ENCODE data around the gene KLC4.

Gene KLC4

DNA sequence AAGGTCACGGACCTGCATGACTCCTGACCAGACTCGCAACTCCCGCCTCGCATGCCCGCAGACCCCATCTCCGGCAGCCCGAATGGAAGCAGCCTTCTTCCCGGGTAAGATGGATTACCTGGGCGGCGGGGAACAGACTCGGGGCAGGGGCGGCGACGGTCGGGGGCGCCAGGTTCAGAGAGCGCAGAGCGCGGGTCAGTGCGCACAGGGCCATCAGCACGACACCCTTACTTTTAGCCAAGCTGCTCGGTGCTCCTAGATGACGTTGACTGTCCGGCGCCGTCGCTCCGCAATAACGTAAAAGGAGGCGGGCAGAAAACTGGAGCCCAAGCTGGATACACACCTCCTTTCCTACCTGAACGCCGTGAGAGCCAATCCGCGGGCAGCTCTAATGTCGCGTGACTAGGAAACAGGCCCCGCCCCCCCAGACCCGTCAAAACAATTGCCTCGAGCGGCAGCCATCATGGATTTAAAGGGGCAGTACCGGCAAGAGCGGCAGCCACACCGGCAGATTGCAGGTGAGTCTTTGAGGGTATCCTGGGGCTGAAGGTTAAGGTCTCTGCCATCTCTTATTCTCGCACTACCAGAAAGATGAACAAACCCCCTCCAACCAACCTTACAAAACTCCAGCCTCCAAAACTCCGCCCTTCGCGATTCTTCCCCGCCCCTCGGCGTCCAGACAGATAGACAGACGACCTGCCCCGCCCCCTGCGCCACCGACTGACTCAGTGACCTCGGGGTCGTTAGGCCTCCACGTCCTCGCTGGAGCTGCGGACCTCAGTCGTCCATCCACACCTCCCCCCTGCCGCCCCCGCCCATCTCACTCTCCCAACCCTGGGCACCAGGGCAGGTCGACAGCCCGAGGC lies at the start of gene KLC4, which contains the start of gene MRPL2:
Gene KLC4, plus strand, starts transcription at position 464 of the 866 bp plus-strand sequence. CDS start 1,705 bp downstream, outside the sequence.
Gene MRPL2, minus strand, starts transcription at position 267 of the 866 bp plus-strand sequence. Its CDS starts 53 bp downstream, at position 214.
- peak; percentile 91 to 97 (median 95) for DNase-seq

DNA sequence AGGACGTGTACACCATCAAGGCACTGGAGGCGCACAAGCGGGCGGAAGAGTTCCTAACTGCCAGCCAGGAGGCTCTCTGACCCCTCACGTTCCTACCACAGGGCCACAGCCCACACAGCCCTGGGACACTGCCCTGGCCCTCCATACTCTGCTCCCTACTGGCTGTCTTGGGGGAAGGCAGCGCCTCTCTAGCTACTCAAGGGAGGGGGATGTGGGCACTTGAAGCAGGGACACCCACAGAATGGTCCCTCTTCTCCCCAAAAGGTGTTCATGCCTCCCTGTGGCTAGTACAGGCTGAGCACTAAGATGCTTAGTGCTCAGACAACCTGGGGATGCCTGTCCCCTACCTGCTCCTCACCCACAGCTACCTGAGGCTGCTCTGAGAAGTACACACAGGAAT lies 48.2 kb upstream of the KLC4 start:
- DNase-seq: no peak

DNA sequence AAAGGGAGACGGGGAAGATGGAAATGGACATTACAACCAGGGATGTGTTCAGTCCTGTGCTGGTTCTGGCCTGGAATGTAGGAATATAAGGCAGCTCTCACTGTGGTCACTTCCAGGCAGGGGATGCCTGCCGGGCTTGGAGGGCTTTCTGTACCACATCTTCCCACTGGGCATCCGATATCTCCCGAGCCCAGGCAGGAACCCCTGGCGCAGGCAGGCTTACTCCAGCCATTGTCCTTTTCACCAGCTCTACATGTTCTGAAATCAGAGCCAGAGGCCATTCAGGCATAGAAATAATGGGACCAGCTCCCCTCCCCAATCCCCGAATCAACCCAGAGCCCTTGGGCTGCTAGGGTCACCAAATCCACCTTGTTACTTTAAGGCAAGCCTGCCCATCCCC lies 47.1 kb upstream of the KLC4 start:
- no peak for DNase-seq

DNA sequence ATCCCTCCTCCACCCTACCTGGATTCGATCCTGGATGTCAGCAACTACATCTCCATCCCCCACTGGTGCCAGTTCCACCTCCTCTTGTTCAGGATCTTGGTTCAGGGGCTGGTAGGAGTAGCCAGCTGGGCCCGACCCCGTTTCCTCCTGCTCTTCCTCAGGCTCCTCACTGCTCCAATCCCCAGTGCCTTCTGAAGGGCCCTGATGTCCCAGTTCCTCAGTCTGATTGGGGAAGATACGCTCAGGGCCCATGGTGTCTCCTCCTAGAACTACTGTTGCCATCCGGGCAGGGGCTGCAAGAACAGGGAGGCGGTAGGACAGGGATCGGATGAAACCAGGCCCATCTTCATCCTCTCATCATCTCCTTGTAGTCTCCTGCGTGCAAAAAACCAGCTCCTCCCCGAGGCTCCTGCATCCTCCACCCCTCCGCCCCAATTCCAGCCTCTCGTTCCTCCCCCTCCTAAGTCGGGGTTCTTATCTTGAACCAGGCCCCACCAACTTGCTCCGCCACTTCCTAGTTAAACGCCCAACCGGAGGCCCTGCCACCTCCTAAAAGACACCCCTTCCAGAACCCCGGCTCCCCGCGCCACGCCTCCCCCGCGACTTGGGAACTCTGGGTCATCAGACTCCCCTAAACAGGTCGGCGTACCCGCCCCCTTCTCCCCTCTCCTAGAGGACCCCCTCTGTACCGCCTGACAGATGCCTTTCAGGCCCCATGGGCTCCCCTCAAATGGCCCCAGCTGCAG lies 46.2 kb upstream of the KLC4 start:
- DNase-seq: peak in 1 of 4 experiments; percentile 59

DNA sequence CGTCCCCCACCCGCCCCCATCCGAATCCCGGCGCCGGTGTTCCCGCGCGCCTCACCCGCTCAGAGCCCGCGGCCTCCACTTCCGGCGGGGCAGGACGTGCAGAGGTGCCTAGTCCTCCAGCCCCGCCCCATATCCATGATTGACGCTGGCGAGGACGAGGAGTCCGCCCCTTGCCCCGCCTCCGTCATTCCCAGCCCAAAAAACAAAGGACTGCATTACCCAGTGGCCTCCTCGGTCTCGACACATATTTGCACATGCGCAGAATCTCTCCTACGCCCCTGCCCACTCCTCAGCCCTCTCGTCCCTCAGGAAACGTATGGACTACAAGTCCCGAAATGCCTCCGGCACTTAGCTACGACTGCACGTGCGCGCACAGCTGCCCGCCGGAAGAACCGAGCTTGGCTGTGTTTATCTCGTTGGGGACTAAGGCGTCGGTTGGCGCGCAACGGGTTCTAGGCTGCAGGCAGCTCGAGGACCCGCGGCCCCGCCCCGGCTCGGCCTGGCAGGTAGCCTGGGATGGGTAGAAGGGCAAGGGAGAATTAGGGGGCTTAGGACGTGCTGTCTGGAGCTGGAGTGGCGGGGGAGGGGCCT lies 45.5 kb upstream of the KLC4 start, which contains the start of the genes KLHDC3 and MEA1:
Gene KLHDC3, plus strand, starts transcription at position 407 of the 591 bp plus-strand sequence. CDS start 2,944 bp downstream, outside the sequence.
Gene MEA1, minus strand, starts transcription at position 104 of the 591 bp plus-strand sequence. CDS start 133 bp downstream, outside the sequence.
- DNase-seq: peak; percentile 90 to 96 (median 95)

DNA sequence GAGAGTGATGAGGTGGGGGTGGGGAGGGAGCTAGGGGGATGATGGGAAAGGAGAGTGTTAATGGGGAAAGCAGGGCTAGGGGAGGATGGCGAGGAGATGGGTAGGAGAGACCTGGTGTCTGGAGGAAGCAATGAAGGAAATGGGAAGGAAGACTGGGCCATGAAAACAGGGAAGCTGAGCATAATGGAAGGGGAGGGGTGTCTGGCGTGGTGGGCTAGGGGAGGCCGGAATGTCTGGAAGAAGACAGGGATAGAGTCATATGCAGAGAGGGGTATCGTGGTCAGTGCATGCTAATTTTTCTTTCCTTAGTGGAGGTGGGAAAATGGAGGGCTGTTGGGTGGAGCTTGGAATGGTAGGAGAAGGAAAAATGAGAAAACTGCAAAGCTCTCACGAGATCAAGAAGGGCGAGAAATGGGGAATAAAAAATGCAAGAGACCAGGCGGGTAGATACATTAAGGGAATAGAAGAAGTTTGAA lies 45.0 kb upstream of the KLC4 start:
- DNase-seq: no peak

DNA sequence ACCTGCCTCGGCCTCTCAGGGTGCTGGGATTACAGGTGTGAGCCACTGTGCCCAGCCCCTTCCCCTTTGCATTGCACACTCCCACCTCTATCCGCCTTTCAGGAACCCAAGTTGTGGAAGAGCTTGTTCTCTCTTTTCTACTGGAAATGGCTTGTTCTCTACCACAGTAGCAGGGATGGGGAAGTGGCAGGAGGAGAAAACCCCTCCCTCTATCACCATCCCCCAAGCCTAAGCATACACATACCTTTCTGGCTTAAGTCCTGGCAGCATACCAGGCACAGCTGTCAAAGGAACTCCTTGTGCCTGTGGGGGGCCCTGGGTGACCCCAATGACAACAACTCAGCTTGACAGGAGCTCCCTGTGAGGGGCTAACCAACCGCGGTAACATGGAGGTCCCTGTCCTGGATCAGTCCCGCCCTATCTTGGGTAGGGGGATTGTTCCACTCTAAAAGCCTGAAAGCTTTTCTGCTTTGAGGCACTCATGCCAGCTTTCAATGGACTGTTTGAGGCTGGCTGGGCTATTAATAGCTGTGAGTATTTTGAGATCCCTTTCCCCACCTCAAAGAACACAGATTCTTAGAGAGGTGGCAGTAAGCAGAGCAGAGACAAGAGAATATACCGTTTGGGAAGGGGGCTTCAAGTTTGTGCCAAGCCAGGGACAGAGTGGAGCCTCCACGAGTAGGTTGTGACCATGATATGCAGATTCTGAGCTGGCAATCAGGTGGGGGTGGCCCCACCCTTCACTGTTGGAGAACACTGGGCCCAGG lies 43.1 kb upstream of the KLC4 start:
- no peak for DNase-seq

DNA sequence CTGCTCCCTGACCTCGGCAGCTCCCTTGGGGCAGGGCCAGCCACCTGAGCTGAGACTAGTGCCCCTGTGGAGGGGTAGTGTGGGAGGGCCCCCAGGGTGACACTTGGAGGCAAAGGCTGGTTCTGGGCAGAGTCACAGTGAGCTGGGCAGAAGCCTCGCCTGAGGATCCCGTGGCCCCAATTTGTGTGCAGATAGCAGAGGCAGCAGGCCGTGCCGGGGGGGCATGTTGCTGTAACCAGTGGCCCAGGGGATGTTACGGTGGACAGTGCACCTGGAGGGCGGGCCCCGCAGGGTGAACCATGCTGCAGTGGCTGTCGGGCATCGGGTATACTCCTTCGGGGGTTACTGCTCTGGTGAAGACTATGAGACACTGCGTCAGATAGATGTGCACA lies 42.5 kb upstream of the KLC4 start:
- no peak for DNase-seq

DNA sequence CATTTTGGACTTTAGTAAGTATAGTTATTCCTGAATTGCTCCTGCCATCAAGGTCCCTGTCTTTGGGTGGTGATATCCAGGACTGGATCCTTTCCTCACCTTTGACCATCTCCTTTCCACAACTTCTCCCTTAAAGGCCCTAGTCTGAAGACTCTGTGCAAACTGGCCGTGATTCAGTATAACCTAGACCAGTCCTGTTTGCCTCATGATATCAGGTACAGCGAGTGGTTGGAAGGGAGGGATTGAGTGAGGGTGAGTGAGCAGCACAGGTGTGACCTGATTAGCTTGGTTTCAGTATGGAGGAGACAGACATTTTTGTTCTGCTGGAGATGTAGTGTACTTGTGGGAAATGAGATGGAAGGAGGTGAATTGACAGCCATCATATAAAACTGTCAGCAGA lies 40.3 kb upstream of the KLC4 start:
- DNase-seq: no peak

DNA sequence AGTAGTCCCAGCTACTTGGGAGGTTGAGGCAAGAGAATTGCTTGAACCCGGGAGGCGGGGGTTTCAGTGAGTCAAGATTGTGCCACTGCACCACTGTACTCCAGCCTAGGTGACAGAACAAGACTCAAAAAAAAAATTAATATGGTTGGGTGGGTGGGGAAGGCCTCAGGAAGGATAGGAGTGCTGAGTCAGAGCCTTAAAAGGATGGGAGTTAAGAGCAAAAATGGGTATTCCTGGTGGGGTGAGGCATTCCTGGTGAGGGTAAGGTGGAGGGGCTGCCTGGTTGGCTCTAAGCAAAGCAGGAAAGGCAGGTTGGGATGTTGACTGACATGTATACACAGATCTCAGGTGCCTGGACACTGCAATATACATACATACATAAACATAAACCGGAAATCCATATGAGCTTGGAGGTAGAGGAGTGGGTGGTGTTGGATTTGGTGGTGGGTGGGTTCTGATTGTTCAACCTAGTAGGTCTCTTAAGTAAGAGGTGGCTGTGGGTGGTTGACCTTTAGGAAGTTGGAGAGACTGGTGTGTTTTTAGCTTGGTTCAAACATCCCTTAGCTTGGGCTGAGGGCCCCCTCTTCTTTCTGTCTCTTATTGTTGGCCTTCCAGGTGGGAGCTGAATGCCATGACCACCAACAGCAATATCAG lies 39.3 kb upstream of the KLC4 start:
- no peak for DNase-seq

DNA sequence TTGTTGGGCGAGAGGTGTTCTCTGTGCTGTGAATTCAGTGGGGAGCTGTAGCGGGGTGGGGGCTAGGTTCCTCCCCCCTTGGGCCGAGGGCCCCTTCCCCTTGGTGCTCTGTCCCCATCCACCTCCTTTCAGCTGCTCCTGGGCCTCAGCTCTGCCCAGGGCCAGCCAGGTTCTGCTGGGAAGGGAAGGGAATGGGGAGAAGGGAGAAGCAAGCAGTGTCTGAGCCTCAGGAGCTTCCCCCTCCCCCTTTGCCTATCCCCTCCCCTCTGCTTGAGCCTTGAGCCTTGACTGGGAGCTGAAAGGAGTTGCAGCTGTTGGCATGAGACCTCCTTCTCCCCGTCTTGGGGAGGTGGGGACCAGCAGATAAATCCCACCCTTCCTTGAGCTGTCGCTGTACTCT lies 38.6 kb upstream of the KLC4 start:
- no peak for DNase-seq

DNA sequence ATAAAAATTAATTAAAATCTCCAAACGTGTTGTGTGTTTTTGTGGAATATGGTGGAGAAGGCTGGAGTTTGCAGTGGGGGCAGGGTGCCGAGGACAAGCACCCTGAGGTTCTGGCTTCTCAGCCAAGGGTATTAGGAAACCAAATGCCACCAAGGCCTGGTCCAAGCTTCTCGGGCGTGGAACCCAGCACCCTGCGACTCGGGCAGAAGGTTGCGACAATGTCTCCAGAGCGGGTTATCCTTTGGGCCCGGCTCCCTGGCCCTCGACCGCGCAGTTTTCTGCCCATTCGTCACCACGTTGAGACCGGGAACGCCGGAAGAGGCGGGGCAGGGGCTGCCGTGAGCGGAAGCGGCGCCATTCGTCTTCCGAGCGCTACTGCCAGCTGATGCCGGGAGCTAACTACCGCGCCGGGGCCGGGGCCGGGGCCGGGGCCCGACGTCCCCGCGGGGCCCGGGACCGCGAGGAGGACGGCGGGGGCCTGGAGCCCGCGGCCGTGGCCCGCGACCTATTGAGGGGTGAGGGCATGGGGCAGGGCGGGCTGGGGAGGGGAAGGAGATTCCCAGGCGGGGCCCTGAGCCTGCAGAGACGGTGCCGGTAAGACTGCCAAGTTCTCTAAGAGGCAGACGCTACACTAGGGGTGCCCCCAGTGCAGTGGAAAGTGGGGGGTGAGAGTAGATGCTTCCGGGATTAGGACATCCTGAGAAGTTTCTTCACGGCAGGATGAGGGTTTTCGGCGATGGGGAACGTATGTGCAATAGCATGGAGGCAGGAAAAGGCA lies 38.0 kb upstream of the KLC4 start, which contains the start of gene RRP36:
Gene RRP36, plus strand, starts transcription at position 354 of the 778 bp plus-strand sequence. Its CDS starts 32 bp downstream, at position 386.
- peak; percentile 39 to 52 (median 46) for DNase-seq

DNA sequence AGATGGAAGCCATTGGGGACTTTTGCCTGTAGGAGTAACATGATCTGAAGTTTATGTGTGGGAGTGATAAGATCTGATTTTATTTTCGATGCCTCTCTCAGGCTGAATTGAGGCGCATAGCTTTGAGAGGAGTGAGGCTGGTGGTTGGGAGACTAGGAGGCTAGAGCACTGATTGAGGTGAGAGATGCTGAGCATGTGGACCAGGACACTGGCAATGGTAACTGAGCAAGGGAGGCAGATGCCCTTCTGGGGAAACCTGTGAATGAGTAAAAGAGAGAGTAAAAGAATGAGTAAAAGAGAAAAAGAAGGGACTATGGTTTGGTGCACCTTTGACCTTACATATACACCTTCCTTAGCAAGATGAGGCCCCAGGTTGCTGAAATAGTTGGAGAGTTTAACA lies 35.0 kb upstream of the KLC4 start:
- no peak for DNase-seq

DNA sequence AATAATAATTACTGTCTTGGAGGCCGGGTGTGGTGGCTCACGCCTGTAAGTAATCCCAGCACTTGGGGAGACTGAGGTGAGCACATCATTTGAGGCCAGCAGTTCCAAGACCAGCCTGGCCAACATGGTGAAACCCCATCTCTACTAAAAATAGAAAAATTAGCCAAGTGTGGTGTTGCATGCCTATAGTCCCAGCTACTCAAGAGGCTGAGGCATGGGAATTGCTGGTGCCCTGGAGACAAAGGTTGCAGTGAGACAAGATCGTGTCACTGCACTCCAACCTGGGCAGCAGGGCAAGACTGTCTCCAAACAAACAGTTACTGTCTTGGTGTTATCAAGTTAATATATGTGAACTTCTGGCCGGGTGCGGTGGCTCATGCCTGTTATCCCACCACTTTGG lies 33.1 kb upstream of the KLC4 start:
- no peak for DNase-seq

DNA sequence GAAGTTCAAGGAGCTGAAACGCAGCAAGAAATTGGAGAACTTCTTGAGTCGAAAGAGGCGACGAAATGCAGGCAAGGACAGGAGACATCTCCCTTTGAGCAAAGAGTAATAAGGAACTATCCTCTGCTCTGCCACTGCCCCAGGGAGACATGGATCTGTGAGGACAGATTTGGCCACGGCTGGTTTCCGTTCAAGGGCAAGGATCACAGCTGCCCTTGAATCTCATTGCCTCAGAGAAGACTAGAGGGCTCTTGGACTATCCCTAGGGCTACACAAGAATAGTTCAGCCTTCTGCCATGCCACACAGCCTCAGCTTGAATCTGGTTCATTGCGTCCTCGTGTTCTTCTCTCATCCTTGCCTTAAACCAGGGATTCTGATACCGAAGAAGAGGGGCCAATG lies 30.3 kb upstream of the KLC4 start:
- DNase-seq: no peak

DNA sequence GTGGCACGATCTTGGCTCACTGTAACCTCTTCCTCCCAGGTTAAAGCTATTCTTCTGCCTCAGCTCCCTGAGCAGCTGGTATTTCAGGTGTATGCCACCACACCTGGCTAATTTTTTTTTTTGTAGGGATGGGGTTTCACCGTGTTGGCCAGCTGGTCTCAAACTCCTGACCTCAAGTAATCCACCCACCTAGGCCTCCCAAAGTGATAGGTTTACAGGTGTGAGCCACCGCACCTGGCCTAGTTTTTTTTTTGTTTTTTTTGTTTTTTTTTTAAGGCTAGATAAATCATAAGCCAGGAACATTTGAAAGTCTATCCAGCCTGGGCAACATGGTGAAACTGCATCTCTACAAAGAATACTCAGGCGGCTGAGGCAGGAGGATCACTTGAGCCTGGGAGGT lies 27.1 kb upstream of the KLC4 start:
- no peak for DNase-seq

DNA sequence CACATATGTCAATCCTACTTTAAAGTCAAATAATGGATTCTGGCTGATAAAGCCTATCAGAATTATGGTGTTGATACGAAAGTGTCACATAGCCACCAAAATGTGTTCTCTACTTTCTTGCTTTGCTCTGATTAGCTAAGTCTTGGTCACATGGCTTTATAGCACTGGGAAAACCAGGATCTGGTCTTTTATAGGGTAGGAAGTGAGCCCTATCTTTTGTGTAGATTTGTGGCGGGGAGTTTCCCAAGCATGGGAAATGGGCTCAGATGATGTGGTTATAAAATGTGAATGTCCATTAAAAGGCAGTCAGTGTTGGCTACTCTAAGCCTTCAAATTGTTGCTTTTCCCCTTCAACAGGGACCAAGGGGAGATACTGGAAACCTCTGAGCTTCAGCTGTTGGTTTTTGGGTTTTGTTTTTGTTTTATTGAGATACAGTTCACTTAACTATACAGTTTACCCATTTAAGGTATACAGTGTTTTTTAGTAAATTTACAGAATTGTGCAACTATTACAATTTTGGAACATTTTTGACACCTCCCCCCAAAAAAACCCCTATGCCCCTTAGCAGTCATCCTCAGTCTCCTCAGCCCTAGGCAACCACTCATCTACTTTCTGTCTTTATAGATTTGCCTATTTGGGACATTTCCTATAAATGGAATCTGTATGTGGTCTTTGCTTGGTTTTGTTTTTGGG lies 25.8 kb upstream of the KLC4 start:
- DNase-seq: no peak

DNA sequence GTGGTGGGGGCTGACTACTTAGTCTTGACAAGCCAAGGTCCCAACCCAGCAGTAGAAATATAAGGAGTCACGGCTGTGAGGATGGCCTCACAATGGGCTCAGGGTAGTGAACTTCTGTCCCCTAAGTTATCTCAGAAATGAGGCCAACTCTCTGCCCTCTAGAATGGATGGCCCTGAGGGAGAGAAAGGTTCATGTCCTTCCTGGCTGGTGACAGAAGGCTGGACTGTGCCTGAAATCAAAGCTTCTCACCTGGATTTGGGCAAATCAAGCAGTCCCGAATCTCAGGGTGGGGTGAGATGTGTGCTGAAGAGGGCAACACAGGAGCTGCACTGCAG lies 25.3 kb upstream of the KLC4 start:
- DNase-seq: no peak

DNA sequence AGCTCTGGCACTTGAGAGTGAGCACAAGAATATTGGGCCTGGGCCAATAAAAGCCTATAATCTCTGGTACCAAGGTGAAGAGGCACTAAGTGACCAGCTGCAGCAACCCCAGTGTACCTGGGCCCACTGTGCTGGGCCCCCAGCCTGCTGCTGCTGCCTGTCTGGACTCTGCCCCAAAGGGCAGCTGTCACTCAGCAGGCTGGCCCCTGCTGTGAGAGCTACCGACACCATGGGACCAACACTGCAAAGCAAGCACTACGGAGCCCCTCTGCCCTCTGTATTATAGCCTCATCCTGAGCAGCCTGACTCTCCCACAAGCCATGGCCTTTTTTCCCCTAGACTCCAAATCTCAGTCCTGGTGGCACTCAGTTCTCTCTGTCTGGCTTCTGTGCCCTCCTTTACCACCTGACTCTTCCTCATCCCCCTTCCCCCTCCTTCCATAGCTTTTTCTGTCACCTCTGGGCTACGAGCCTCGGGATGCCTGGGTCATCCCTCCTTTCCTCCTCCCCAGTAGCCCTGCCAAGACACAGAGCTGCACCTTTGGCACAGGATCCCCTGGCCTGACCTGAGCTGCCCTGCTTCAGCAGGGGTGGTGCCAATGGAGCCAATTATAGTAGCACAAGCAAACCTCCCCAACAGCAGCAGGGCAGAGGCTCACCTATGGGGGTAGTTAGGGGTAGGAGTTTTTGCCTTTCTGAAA lies 23.8 kb upstream of the KLC4 start:
- no peak for DNase-seq

DNA sequence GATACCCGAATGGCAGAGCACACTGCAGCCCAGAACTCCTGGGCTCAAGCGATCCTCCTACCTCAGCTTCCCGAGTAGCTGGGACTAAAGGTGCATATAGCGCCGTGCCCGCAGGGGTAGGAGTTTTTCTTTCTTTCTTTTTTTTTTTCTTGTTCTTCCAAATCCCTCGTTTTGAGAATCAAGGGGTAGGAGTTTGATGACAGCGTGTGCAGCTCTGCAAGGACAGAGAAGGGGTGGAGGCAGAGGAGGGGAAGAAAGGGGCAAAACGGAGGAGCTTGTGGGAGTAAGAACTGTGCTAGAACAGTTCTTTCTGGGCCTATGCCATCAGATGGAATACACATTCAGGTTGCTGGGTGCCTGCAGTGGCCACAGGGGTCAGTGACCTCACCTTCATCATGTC lies 22.7 kb upstream of the KLC4 start:
- DNase-seq: no peak
